Spinal cord (tissue), 10 donors: Measurements from ENCODE around the gene ZNF821. TPM values are rescaled to one million over a fixed set of nuclear protein-coding genes. Genes with fewer than 3 reads are reported as not detected.
A peak's percentile ranks its signal among the peaks of the same experiment; 100 is the strongest.

Experiments
- DNase-seq, 6 donors: peaks; one replicate each; pipeline versions ENCODE4 v3.0.0 to v3.0.0-alpha.2; 2013 to 2015; ENCODE audit warnings: low spot score in 6 of 6, low read depth in 4 of 6
- H3K27ac ChIP-seq: one replicate; pipeline ENCODE4 v1.5.1; 2013; ENCODE audit warnings: low read depth, low read length, control low read depth
- H3K27me3 ChIP-seq: one replicate; pipeline ENCODE4 v1.6.1; 2013; ENCODE audit warnings: low read length; ENCODE audit not compliant: control insufficient read depth, insufficient read depth
- H3K36me3 ChIP-seq: one replicate; pipeline ENCODE4 v1.6.1; 2013; ENCODE audit warnings: low read length; ENCODE audit not compliant: control insufficient read depth, insufficient read depth
- H3K4me1 ChIP-seq: one replicate; pipeline ENCODE4 v1.6.1; 2013; ENCODE audit warnings: low read length; ENCODE audit not compliant: control insufficient read depth, insufficient read depth
- H3K4me3 ChIP-seq: one replicate; pipeline ENCODE4 v1.5.1; 2013; ENCODE audit warnings: low read depth, low read length, control low read depth
- H3K9me3 ChIP-seq: one replicate; pipeline ENCODE4 v1.6.1; 2013; ENCODE audit warnings: low read length; ENCODE audit not compliant: control insufficient read depth, insufficient read depth
- WGBS: methylation state at CpG from one replicate; pipeline ENCODE4 v1.1.5; 2013; ENCODE audit warnings: missing lambda C conversion rate; ENCODE audit not compliant: insufficient coverage; 5-methylcytosine and 5-hydroxymethylcytosine counted together
- polyA plus RNA-seq, 2 donors: library from polyadenylated mRNA; unstranded; fragments of 120-200 nt; gene quantifications; one replicate each; pipeline ENCODE4 v1.2.1, GENCODE V29; 2013; ENCODE audit not compliant: insufficient read length in 2 of 2
- total RNA-seq, 2 donors: library from RNA; depleted of rRNA in 1 of 2; stranded (reverse); fragments of 120-200 nt in 1 of 2; fragments of >200 nt in 1 of 2; gene quantifications; one replicate each; pipeline versions ENCODE4 v1.2.3 to v1.2.4, GENCODE V29; 2013 to 2014
- donor health status: healthy.

Gene ZNF821
- total and polyA plus RNA-seq, 4 donors = 14.4 to 47.9 (median 30.7) TPM

- H3K36me3 ChIP-seq = peaks cover 10% of the 10 kb centered on the region
- peak overlapping the region; percentile 97 for H3K4me3 ChIP-seq
- peaks cover 27% of the 10 kb centered on the region for H3K4me1 ChIP-seq
- WGBS = 17% methylated on average over 1 of the region's 7 CpGs
- DNase-seq = no peak
- no peaks in the 10 kb centered on the region for H3K9me3 ChIP-seq
- H3K27ac ChIP-seq = peak overlapping the region; percentile 99
- H3K27me3 ChIP-seq = no peaks in the 10 kb centered on the region
These were observed 9.9 kb upstream of the ZNF821 start for GRCh38 chr16:71893888-71894228.

GRCh38 chr16:71889147-71889546, 5.2 kb upstream of the ZNF821 start:
- H3K27ac ChIP-seq = no peak overlapping the region
- DNase-seq = no peak
- no CpG with 5 or more reads among the region's 3 CpGs for WGBS
- no peaks in the 10 kb centered on the region for H3K27me3 ChIP-seq
- no peaks in the 10 kb centered on the region for H3K36me3 ChIP-seq
- peaks cover 15% of the 10 kb centered on the region for H3K4me1 ChIP-seq
- no peak overlapping the region for H3K4me3 ChIP-seq
- no peaks in the 10 kb centered on the region for H3K9me3 ChIP-seq

DNA sequence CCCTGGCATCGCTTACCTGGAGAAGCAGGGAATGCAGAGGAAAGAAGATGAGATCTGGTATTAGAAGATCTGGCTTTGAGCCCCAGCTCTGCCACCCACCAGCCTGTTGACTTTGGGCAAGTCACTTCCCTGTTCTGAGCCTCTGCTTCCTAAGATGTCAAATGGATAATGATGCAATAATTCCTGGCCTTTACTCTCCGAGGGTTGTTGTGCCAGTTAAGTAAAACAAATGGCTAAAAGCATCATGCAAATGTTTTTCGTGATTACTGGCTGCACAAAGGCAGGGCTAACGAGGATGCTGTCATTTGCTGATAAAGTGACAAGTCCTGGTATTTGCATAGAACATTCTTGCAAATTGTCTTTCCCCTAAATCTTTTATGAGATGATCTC, 1.3 kb upstream of the ZNF821 start:
- Histone ChIP-seq H3K27me3 (no peaks in the 10 kb centered on the region), H3K4me1 (peaks cover 21% of the 10 kb centered on the region), H3K4me3 (no peak overlapping the region), H3K9me3 (no peaks in the 10 kb centered on the region), H3K27ac (no peak overlapping the region), H3K36me3 (peaks cover 2% of the 10 kb centered on the region)
- DNase-seq = peak in 1 of 6 donors; percentile 2
- 57% methylated on average over 1 of the region's 4 CpGs for whole genome bisulfite sequencing

- H3K36me3 ChIP-seq = peaks cover 12% of the 10 kb centered on the region
- H3K9me3 ChIP-seq = no peaks in the 10 kb centered on the region
- peaks cover 21% of the 10 kb centered on the region for H3K4me1 ChIP-seq
- H3K4me3 ChIP-seq = peak overlapping the region; percentile 77
- 0% methylated on average over 44 of the region's 46 CpGs for WGBS
- H3K27me3 ChIP-seq = no peaks in the 10 kb centered on the region
- peak overlapping the region; percentile 94 for H3K27ac ChIP-seq
- peak in 4 of 6 donors; percentile 20 to 80 (median 52) for DNase-seq
These were observed 674 bp downstream of the ZNF821 start for GRCh38 chr16:71883168-71883848.

- Histone ChIP-seq H3K27me3 (no peaks in the 10 kb centered on the region), H3K4me1 (peaks cover 21% of the 10 kb centered on the region), H3K9me3 (no peaks in the 10 kb centered on the region), H3K4me3 (peak overlapping the region; percentile 77), H3K36me3 (peaks cover 16% of the 10 kb centered on the region), H3K27ac (peak overlapping the region; percentile 94)
- 3% methylated on average over 4 of the region's 9 CpGs for WGBS
- peak in 5 of 6 donors; percentile 40 to 92 (median 69) for DNase-seq
These were observed 1.3 kb downstream of the ZNF821 start for GRCh38 chr16:71882505-71883167.

DNA sequence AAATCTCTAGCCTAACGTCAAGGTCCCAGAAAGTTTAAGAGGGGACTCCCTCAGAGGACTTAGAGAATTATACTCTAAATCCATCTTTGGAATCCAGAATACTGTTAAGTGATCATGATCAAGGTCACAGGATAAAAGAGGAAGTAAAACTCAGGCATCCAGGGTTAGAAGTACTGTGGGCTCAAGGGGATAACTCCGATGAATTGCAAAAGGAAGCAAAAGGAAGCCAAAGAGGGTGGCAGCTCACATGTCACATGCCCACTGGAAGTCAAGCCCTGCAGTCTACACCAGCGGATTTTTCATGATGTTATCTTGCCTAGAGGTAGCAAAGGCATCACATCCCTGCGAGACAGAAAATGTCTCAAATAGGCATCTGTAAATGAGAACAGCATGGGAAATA, 3.8 kb downstream of the ZNF821 start:
- Histone ChIP-seq H3K36me3 (peaks cover 37% of the 10 kb centered on the region), H3K27ac (no peak overlapping the region), H3K4me3 (no peak overlapping the region), H3K27me3 (no peaks in the 10 kb centered on the region), H3K4me1 (peaks cover 21% of the 10 kb centered on the region), H3K9me3 (no peaks in the 10 kb centered on the region)
- no peak for DNase-seq
- WGBS = 85% methylated on average over 3 of the region's 4 CpGs

- H3K27ac ChIP-seq = no peak overlapping the region
- no peak overlapping the region for H3K4me3 ChIP-seq
- 71% methylated on average over 4 of the region's 4 CpGs for WGBS
- no peak for DNase-seq
- H3K9me3 ChIP-seq = no peaks in the 10 kb centered on the region
- peaks cover 12% of the 10 kb centered on the region for H3K4me1 ChIP-seq
- no peaks in the 10 kb centered on the region for H3K27me3 ChIP-seq
- H3K36me3 ChIP-seq = peaks cover 43% of the 10 kb centered on the region
These were observed 5.1 kb downstream of the ZNF821 start for GRCh38 chr16:71878911-71879310.

DNA sequence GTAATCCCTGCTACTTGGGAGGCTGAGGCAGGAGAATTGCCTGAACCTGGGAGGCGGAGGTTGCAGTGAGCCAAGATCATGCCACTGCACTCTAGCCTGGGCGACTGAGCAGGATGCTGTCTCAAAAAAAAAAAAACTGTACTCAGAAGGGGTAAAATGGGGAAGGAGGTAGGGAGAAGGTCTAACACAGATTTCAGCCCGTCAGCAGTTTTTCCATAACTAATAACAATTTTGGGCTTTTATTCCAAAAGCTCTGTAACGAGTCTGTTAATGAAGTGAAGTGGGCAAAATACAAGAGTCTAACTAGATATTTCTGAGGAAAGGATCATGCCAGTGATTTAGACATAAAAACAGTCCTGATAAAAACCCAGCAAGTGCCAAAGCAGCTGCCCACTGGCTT, 10.8 kb downstream of the ZNF821 start:
- Histone ChIP-seq H3K27me3 (no peaks in the 10 kb centered on the region), H3K9me3 (no peaks in the 10 kb centered on the region), H3K27ac (no peak overlapping the region), H3K4me1 (no peaks in the 10 kb centered on the region), H3K36me3 (peaks cover 46% of the 10 kb centered on the region), H3K4me3 (no peak overlapping the region)
- DNase-seq = no peak
- whole genome bisulfite sequencing = 100% methylated on average over 1 of the region's 4 CpGs

DNA sequence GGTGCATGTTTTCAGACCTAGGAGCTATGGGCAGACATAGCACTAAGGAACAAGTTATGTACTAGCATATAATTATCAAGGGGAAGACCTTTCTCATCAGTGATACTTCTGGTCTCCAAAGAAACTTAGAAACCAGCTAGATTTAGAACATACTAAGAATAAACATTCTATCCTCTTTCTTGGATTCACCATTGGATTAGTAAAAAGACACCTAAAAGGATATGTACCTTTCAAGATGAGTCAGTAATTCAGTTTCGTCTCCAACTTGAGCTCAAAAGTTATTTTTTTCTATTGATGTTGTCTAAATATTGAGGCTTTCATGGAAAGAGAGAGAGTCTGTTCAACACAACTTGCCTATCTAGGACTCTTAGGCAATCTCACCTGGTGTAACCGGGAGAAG, 13.2 kb downstream of the ZNF821 start:
- Histone ChIP-seq H3K4me3 (no peak overlapping the region), H3K36me3 (peaks cover 32% of the 10 kb centered on the region), H3K27ac (no peak overlapping the region), H3K9me3 (no peaks in the 10 kb centered on the region), H3K27me3 (no peaks in the 10 kb centered on the region), H3K4me1 (no peaks in the 10 kb centered on the region)
- no CpG with 5 or more reads among the region's 2 CpGs for WGBS
- no peak for DNase-seq

DNA sequence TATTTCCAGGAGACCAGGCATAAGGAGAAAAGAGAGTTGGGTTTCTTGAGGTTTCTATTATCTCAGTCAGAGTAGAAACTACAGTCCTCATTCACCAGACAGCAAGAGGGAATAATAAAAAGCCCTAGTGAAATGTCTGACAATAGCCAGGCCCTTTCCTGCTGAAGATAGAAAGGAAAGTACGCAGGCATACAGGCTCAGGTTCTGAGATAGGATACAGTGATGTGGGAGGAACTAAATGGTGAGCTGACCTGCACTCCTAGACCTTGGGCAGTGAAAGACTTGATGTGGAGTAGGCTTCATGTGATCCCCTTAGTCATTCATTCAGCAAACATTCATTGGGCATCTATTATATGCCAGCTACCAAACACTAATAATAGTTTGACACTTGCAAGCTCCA, 14.9 kb downstream of the ZNF821 start:
- H3K27me3 ChIP-seq = no peaks in the 10 kb centered on the region
- peaks cover 30% of the 10 kb centered on the region for H3K36me3 ChIP-seq
- no peak for DNase-seq
- 90% methylated on average over 1 of the region's 1 CpG for WGBS
- no peaks in the 10 kb centered on the region for H3K9me3 ChIP-seq
- no peak overlapping the region for H3K27ac ChIP-seq
- H3K4me3 ChIP-seq = no peak overlapping the region
- no peaks in the 10 kb centered on the region for H3K4me1 ChIP-seq
